Esophagus squamous epithelium (tissue), 4 donors: ENCODE results near the gene HORMAD2.

Source experiments
- CTCF ChIP-seq, 6 experiments: fragments of 450-650 bp in 4 of 6; fragments of 200-600 bp in 2 of 6; sonication (generic) in 2 of 6; IDR thresholded peaks; one replicate each; pipeline ENCODE4 v1.5.1; 2016 to 2019; ENCODE audit warnings: antibody characterized with exemption in 6 of 6, mild to moderate bottlenecking in 4 of 6, moderate library complexity in 4 of 6
- POLR2A ChIP-seq, 4 donors: fragments of 450-650 bp; IDR thresholded peaks; one replicate each; pipeline ENCODE4 v1.6.1; 2017; ENCODE audit warnings: antibody characterized with exemption in 4 of 4, mild to moderate bottlenecking in 4 of 4, moderate library complexity in 3 of 4

GRCh38 chr22:30214703-30215407 is 134.6 kb downstream of the HORMAD2 start:
- TF ChIP-seq POLR2A (IDR thresholded peaks at IDR 0.05) (no peak), CTCF (IDR thresholded peaks at IDR 0.05) (no peak)
